ENCODE results near the gene ADAMTS9.

DNA sequence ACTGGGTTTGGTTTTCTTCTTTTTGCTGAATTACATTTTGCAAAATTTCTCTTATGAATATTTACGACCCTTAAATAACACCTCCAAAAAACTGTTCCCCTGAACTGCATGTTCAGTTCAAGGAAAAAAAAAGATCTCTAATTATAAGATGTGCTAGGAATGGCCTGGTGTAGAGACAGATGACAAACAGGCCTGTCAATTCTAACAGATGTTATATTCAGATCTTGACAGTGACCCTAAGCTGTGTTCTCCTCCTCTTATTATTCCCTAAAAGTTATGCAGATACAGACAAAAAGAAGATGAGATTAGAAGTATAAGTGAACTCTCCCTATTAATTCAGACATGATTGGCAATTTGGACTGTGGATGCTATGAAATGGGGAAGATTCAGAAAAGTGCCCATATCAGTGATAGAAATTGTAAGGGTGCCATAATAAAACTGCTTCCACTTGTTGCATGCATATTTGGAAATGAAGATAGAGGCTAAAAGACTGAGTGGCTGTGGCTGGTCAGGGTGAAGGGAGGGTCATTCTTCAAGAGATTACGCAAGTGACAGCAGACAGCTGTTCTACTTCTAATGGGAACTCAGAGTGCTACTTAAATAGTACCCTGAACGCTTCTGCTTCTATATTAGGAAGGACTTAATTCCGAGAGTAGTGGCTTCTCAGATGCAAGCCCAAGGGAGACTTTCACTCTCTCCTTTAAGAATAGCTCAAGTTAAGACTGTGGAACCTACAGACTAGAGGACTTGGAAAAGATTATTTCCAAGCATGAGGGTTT lies 75.5 kb downstream of the ADAMTS9 start:
- TF ChIP-seq POLR2A (IDR thresholded peaks at IDR 0.05) = no peak
- TF ChIP-seq, protein P1, sequence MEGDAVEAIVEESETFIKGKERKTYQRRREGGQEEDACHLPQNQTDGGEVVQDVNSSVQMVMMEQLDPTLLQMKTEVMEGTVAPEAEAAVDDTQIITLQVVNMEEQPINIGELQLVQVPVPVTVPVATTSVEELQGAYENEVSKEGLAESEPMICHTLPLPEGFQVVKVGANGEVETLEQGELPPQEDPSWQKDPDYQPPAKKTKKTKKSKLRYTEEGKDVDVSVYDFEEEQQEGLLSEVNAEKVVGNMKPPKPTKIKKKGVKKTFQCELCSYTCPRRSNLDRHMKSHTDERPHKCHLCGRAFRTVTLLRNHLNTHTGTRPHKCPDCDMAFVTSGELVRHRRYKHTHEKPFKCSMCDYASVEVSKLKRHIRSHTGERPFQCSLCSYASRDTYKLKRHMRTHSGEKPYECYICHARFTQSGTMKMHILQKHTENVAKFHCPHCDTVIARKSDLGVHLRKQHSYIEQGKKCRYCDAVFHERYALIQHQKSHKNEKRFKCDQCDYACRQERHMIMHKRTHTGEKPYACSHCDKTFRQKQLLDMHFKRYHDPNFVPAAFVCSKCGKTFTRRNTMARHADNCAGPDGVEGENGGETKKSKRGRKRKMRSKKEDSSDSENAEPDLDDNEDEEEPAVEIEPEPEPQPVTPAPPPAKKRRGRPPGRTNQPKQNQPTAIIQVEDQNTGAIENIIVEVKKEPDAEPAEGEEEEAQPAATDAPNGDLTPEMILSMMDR (IDR thresholded peaks at IDR 0.05) = no peak
